ENCODE results near the gene SC5D. TPM values are rescaled to one million over a fixed set of nuclear protein-coding genes. Genes with fewer than 3 reads are reported as not detected.

Gene SC5D
- total and polyA plus RNA-seq, 4 donors: 29.4 to 91.5 (median 44.1) TPM

GRCh38 chr11:121354192-121354591 lies 61.6 kb downstream of the SC5D start:
- H3K27me3 ChIP-seq (ENCODE audit: control insufficient read depth in 3 of 3, insufficient read depth in 3 of 3, low read length in 2 of 3): peaks cover 0 to 2% (median 0%) of the 10 kb centered on the region in 3 donors
- no peak for TF ChIP-seq CTCF (IDR thresholded peaks at IDR 0.05; ENCODE audit: control extremely low read depth, extremely low read depth)
- DNase-seq: no peak
- no peak overlapping the region for H3K9ac ChIP-seq (ENCODE audit: insufficient read depth in 1 of 2, low read length in 2 of 2)
- peaks cover 0 to 35% (median 9%) of the 10 kb centered on the region in 5 donors for H3K4me1 ChIP-seq (ENCODE audit: control insufficient read depth in 5 of 5, insufficient read depth in 5 of 5, low read length in 5 of 5)
- no peaks in the 10 kb centered on the region for H3K9me3 ChIP-seq (ENCODE audit: control insufficient read depth in 4 of 4, insufficient read depth in 3 of 4, low read length in 3 of 4)
- ATAC-seq (ENCODE audit: insufficient read depth, low FRiP score): no peak
- WGBS, 2 donors: 95 to 97% methylated on average over 1 of the region's 1 CpG
- no peak overlapping the region for H3K27ac ChIP-seq (ENCODE audit: low read depth in 1 of 2, low read length in 1 of 2)
- H3K4me3 ChIP-seq: no peak overlapping the region
- no peaks in the 10 kb centered on the region for H3K36me3 ChIP-seq (ENCODE audit: control insufficient read depth in 4 of 4, insufficient read depth in 4 of 4, low read length in 4 of 4)

- ATAC-seq (ENCODE audit: insufficient read depth, low FRiP score) (no peak), DNase-seq (no peak)
- peaks cover 0 to 17% (median 5%) of the 10 kb centered on the region in 5 donors for H3K4me1 ChIP-seq (ENCODE audit: control insufficient read depth in 5 of 5, insufficient read depth in 5 of 5, low read length in 5 of 5)
- H3K36me3 ChIP-seq (ENCODE audit: control insufficient read depth in 4 of 4, insufficient read depth in 4 of 4, low read length in 4 of 4): no peaks in the 10 kb centered on the region
- peaks cover 0 to 3% (median 0%) of the 10 kb centered on the region in 3 donors for H3K27me3 ChIP-seq (ENCODE audit: control insufficient read depth in 3 of 3, insufficient read depth in 3 of 3, low read length in 2 of 3)
- no peak overlapping the region for H3K4me3 ChIP-seq
- no peak overlapping the region for H3K9ac ChIP-seq (ENCODE audit: insufficient read depth in 1 of 2, low read length in 2 of 2)
- H3K9me3 ChIP-seq (ENCODE audit: control insufficient read depth in 4 of 4, insufficient read depth in 3 of 4, low read length in 3 of 4): no peaks in the 10 kb centered on the region
- WGBS, 2 donors: 79 to 84% methylated on average over 3 of the region's 3 CpGs
- H3K27ac ChIP-seq (ENCODE audit: low read depth in 1 of 2, low read length in 1 of 2): no peak overlapping the region
- TF ChIP-seq CTCF (IDR thresholded peaks at IDR 0.05; ENCODE audit: control extremely low read depth, extremely low read depth): no peak
Observed at GRCh38 chr11:121356357-121356756, 63.8 kb downstream of the SC5D start.

Other genes with a start within 250 kb of the SC5D start
- gene TECTA, start 191.5 kb upstream of the SC5D start, total RNA-seq: 1 to 10 TPM; 1.0 to 2.5 TPM
- gene TECTA, start 191.5 kb upstream of the SC5D start, polyA plus RNA-seq: under 1 TPM; 0.35 to 0.63 TPM
- 10 to 100 TPM; 61.7 to 67.0 TPM for gene SORL1, start 159.5 kb downstream of the SC5D start, total RNA-seq
- 10 to 100 TPM in 1 of 2 donors, 1 to 10 TPM in 1; 1.9 to 36.6 TPM for gene SORL1, start 159.5 kb downstream of the SC5D start, polyA plus RNA-seq